GM19193 (cell line): ENCODE data around the gene TBC1D9.

Source experiments
- POLR2A ChIP-seq: IDR thresholded peaks from 4 replicates; pipeline ENCODE4 v1.6.1; 2011; ENCODE audit not compliant: insufficient read depth, insufficient read length; ENCODE audit errors: extremely low read depth

Gene TBC1D9

DNA sequence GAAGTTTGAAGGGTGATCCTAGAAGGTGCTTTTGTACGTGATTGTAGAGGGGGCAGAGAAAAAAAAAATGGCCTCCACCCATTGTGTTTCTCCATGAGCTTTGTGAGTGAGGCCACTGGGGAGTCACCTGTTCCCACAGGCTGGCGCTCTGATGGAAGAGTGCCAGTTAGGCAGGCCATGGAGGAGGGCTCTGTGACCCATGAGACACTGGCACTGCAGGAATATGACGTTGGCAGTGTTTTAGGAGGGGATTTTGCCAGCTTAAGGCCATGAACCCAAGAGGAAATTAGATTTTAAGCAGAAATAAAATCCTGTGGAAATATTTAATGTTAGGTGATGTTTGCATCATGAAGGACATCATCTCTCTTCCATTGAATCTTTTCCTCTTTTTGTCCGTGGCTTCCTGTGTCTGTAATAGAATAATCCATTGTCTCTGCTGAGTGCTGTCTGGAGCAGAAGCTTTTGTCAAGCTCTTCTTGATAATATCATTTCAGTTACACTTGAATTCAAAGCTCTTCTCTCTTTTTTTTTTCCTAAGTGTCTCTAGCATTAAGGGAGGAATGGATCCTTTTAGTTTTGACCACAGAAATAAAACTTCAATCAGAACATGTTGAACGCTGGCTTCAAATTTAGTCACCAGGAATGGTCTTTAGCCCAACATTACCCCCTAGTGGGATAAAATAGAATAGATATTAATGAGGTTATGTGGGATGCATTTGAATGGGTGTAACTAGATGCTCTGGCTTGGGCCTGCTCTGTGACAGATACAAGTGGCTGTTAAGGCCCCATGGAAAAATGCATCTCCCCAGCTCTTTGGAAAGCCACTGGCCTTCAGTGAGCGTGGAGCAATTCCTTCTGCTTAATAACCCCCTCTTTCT lies 146.4 kb downstream of the TBC1D9 start:
- no peak for TF ChIP-seq POLR2A

DNA sequence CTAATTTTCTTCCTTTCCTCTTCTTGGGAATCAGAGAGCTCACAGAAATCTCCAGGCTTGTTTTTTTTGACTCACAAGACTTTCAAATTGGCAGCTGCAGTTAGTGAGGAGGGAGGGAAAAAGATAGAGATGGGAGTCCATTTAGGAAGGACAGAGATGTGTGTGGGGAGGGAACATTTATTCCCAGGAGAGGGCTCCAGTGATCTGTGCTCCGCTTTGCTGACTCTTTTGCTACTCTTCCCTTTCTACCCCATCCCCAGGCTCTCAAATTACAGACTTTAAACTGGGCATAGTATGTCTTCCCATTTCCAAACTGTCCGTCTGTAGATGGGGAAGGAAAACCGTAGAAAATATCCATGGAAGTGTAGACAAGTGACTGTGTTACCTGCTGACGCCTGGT lies 148.3 kb downstream of the TBC1D9 start:
- TF ChIP-seq POLR2A, result no peak

DNA sequence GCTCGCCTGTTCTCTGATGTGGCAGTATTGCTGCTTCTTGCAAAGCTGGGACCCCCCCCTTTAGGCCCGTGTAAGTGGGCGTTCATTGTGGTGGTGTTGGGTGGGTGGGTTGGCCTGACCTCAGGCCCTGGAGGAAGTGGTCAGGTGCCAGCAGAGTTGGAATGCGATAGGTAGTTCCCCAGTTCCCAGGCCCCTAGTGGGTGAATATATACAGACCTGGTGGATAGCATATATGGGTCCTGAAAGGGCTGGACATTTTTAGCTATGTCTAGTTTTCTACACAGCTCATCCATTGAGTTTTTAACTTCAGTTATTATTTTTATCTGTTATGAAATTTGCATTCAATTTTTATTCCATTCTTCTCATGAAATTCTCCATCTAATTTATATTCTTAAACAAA lies 151.6 kb downstream of the TBC1D9 start:
- no peak for TF ChIP-seq POLR2A

DNA sequence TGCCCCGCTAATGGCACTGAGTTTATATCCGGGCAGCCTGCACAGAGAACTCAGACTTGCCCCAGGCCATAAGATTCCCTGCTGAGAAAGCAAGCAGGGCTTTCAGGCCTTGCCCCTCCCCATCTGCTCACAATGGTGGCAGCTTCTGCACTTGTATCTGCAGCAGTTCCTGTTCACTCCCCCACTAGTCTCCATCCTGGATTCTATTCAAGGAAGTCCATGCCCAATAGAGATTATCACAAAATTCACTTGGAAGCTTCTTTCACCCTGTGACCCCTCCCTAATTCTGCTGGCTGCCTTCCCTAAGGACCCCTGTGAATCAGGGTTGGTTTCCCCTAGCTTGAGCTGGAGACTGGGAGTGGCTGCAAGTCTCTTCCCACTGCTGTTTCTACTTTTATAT lies 152.9 kb downstream of the TBC1D9 start:
- no peak for TF ChIP-seq POLR2A

DNA sequence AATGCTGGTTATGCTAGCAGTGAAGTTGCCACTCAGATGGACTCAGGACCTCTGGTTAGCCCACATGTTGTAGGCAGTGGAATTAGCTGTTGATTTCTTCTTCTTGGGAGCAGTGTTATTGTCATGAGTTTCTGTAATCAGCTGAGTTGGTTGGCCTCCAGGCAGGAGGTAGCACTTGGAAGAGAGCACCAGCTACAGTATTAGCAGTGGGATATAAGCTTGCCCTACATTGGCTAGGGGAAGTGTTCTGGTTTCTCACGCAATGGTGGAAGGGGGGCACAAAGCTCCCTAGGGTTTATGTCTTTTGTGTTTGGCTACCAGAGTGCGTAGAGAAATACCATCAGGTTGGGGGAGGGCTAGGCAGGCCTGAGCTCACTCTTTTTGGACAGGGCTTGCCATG lies 153.5 kb downstream of the TBC1D9 start:
- TF ChIP-seq POLR2A, result no peak

DNA sequence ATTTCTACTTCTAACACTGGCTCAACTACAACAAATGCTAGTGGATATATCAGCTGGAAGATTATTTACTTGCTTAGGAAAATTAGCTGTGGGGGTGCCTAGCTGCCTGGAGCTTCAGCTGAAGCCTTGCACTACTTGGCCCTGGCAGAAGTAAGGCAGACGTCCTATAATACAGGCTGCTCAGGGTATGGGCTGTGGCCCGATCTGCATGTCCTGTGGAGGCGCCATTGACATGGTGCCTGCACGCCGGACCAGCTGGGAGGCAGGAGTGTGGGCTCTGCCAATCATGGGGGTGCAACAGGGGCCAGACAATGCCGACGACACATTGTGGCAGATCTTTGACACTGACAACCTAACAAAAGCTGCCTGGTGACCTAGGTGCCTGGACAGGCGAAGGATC lies 155.8 kb downstream of the TBC1D9 start:
- no peak for TF ChIP-seq POLR2A

DNA sequence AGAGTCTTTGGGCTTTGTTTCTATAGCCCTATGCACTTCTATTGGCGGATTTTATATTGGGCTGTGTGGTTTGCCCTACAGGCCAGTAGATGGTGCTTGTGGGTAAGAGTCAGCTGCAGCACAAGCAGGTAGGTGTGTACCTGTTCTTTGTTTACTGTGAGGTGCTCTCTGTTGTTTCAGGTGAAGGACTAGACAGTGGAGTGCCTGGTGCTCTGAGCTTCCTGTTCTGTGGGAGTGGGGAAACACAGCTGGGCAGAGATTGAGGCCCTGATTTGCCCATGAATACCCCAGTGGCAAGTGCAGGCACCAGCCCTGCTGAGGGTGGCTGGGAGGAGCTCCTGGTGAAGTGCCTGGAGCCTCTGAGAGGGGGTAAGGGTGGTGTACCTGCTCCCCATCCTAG lies 161.1 kb downstream of the TBC1D9 start:
- no peak for TF ChIP-seq POLR2A

DNA sequence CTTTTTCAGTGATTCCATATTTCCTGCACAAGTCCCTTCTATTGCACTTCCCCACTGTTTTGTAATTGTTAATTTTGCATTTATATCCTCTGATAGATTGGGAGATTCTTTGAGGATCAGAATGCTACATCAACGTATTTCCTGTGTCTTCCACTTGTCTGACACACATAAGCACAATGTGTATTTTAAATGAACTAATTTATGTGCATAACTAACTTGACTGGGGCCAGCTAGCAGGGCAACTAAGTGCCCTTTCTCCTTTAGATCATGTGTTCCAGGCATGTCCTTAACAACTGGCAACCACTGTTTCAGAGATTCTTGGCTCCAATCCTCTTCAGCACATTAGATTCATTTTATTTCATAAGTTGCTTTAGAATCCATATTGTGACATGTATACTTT lies 171.7 kb downstream of the TBC1D9 start:
- TF ChIP-seq POLR2A, result no peak

DNA sequence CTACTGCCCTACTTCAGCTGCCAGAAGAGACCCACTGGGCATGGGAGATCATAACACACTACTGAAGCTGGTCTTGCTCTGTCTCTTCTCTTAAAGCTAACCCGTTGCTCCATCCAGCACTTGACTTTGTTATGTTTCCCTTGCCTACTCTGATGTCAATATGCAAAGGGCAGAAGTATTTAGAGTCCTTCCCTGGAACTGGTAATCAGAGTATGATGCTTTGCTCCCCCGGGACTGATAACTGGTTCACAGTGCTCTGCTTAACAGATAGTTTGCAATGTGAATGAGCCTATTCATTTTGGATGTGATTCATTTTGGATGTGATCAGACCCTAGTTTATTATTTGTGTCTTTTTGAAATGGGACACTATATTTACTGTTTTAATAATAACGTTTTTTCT lies 175.1 kb downstream of the TBC1D9 start:
- no peak for TF ChIP-seq POLR2A

DNA sequence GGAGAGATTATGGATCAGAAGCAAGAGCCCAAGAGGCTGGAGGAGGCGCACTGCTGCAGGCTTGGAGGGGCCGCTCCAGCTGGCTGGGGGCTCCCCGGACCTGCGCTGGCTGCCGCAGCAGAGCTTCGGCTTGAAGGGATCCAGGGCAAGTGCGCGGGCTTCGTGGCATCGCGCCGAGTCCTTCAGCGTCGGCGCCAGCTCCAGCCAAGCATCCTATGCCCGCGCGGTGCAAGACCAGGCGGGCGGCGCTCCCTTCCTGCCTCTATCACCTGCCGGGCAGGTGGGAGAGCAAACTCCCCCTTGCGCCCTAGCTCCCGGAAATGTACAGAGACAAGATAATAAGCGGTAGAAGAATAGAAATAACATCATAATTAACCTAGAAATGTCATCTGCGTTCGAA lies 176.9 kb downstream of the TBC1D9 start:
- TF ChIP-seq POLR2A, result no peak

DNA sequence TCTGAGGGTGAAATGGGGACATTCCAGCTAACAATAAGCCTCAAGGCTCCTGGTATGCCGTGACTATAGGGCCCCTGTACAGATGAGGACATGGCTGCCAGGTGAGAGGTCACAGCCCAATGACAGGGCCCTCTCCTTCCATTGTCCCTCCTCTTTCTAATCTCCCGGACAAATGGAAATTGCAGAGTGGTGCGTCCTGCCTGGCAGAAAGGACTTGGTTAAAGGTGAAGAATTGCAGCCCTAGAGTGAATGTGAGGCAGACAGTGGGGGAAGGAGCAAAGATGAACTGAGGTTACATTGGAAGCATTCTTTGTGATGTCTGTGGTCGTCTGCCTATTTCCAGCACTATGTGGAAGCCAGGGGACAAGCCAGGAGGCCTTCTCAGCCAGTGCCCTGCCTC lies 180.7 kb downstream of the TBC1D9 start:
- no peak for TF ChIP-seq POLR2A

DNA sequence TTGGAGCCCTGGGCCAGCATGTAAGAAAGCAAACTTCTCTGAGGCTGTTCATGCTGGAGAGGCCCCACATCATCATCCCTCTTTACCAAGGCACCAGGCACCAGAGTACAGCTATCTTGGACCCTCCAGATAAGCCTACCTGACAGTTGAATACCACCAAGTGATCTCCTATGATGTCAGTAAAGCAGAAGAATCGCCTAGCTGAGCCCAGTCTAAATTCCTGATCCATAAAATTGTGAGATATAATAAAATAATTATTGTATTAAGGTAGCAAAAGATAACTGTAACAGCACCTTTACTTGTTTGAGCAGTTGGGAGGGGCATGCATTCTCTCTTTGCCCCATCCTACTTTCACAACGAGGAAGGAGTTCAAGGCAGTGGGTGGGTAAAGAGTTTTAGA lies 184.6 kb downstream of the TBC1D9 start:
- TF ChIP-seq POLR2A, result no peak
